Natural killer cell (primary cell): ENCODE measurements around the gene POP4. TPM values are rescaled to one million over a fixed set of nuclear protein-coding genes. Genes with fewer than 3 reads are reported as not detected.

ENCODE experiments used
- ATAC-seq, 3 donors: fragments of 150-1000 bp in 2 of 3; fragments of 200-7000 bp in 1 of 3; cut with Tn5 transposase; 1 replicate in 1 of 3; 2 replicates in 2 of 3; pipeline ENCODE4 v1.10.0; 2021; ENCODE audit warnings: mild to moderate bottlenecking in 2 of 3, moderate library complexity in 2 of 3
- DNase-seq, 2 donors: peaks; one replicate each; pipeline versions ENCODE4 v3.0.0 to v3.0.0-alpha.2; 2013 to 2021; ENCODE audit warnings: mixed read lengths in 1 of 2
- H3K27ac ChIP-seq: one replicate; pipeline ENCODE4 v1.5.1; 2013; ENCODE audit warnings: mild to moderate bottlenecking, low read length
- H3K27me3 ChIP-seq: one replicate; pipeline ENCODE4 v1.6.1; 2013; ENCODE audit warnings: low read length; ENCODE audit not compliant: control insufficient read depth, insufficient read depth
- H3K36me3 ChIP-seq: one replicate; pipeline ENCODE4 v1.6.1; 2013; ENCODE audit warnings: low read length; ENCODE audit not compliant: control insufficient read depth, insufficient read depth
- H3K4me1 ChIP-seq: one replicate; pipeline ENCODE4 v1.6.1; 2013; ENCODE audit warnings: low read length; ENCODE audit not compliant: control insufficient read depth, insufficient read depth
- H3K4me3 ChIP-seq: one replicate; pipeline ENCODE4 v1.5.1; 2013; ENCODE audit warnings: low read length
- H3K9me3 ChIP-seq: one replicate; pipeline ENCODE4 v1.6.1; 2013; ENCODE audit warnings: low read length; ENCODE audit not compliant: control insufficient read depth, insufficient read depth
- H3K27ac Mint-ChIP-seq, 2 donors: one replicate each; pipeline ENCODE4 v1.8.0; 2022; ENCODE audit warnings: mild to moderate bottlenecking in 2 of 2, mixed read lengths in 2 of 2, moderate library complexity in 1 of 2
- H3K27me3 Mint-ChIP-seq, 2 donors: one replicate each; pipeline ENCODE4 v1.8.0; 2022; ENCODE audit warnings: low read depth in 2 of 2, mixed read lengths in 2 of 2
- H3K36me3 Mint-ChIP-seq: one replicate; pipeline ENCODE4 v1.8.0; 2022; ENCODE audit warnings: mixed read lengths
- H3K4me1 Mint-ChIP-seq, 2 donors: one replicate each; pipeline ENCODE4 v1.8.0; 2022; ENCODE audit warnings: mixed read lengths in 2 of 2
- H3K4me3 Mint-ChIP-seq: one replicate; pipeline ENCODE4 v1.8.0; 2022; ENCODE audit warnings: mild to moderate bottlenecking, moderate library complexity, mixed read lengths
- H3K9me3 Mint-ChIP-seq, 2 donors: one replicate each; pipeline ENCODE4 v1.8.0; 2022; ENCODE audit warnings: mixed read lengths in 2 of 2
- WGBS: methylation state at CpG from one replicate; pipeline ENCODE4 v1.1.7; 2013; ENCODE audit warnings: missing lambda C conversion rate; ENCODE audit not compliant: insufficient coverage; 5-methylcytosine and 5-hydroxymethylcytosine counted together
- intact Hi-C: fragments of 100-400 bp; cut with micrococcal nuclease; formaldehyde crosslinking; loops from one replicate; pipeline ENCODE4 v1.14.2; 2022
- total RNA-seq, 4 donors: library from RNA; stranded (reverse); fragments of 120-200 nt in 1 of 4; gene quantifications; one replicate each; pipeline versions ENCODE4 v1.2.3 to v1.2.4, GENCODE V29; 2013 to 2022
- TF ChIP-seq, protein P1 (sequence below): fragments of 200-600 bp; IDR thresholded peaks from one replicate; pipeline ENCODE4 v1.8.0; 2022; ENCODE audit warnings: antibody characterized with exemption

Gene POP4
- total RNA-seq, 3 donors from 2014 or later (not counting 1 experiment from before 2014, with no cell fraction given), result 46.4 to 60.1 (median 46.4) TPM

DNA sequence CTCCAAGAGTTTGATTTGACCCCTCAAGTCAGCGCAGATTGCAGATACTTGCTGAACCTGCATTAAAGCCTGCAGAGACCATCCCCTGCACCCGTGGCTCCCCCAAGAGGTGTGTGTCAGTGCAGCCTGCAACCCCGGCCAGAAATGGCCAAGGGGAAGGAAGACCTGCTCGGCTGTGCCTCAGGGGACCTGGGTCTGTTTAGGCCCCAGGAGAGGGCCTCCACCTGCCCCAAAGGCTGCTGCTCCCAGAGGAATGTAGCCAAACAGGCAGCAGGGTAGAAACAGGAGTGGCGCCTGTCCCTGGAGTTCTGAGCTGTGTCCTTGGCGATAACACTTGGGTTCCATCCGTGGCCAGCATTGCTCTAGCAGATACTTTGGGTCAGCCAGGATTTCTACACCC lies 8.0 kb downstream of the POP4 start:
- Mint-ChIP-seq H3K4me3 (no peak overlapping the region), H3K36me3 (peaks cover 18% of the 10 kb centered on the region), H3K27ac (no peak overlapping the region), H3K9me3 (no peaks in the 10 kb centered on the region), H3K4me1 (peaks cover 13 to 36% of the 10 kb centered on the region in 2 donors), H3K27me3 (no peaks in the 10 kb centered on the region)
- peaks cover 16% of the 10 kb centered on the region for H3K4me1 ChIP-seq
- TF ChIP-seq, protein P1, sequence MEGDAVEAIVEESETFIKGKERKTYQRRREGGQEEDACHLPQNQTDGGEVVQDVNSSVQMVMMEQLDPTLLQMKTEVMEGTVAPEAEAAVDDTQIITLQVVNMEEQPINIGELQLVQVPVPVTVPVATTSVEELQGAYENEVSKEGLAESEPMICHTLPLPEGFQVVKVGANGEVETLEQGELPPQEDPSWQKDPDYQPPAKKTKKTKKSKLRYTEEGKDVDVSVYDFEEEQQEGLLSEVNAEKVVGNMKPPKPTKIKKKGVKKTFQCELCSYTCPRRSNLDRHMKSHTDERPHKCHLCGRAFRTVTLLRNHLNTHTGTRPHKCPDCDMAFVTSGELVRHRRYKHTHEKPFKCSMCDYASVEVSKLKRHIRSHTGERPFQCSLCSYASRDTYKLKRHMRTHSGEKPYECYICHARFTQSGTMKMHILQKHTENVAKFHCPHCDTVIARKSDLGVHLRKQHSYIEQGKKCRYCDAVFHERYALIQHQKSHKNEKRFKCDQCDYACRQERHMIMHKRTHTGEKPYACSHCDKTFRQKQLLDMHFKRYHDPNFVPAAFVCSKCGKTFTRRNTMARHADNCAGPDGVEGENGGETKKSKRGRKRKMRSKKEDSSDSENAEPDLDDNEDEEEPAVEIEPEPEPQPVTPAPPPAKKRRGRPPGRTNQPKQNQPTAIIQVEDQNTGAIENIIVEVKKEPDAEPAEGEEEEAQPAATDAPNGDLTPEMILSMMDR, result no peak
- no peak overlapping the region for H3K4me3 ChIP-seq
- DNase-seq (no peak), ATAC-seq (no peak)
- intact Hi-C loops, result loop anchor here (10.0 kb wide), 1 partner anchor 261 kb away; no protein-coding TSS in a partner anchor
- H3K27me3 ChIP-seq, result no peaks in the 10 kb centered on the region
- H3K9me3 ChIP-seq, result no peaks in the 10 kb centered on the region
- WGBS, result 92% methylated on average over 7 of the region's 7 CpGs
- H3K36me3 ChIP-seq, result peaks cover 64% of the 10 kb centered on the region
- no peak overlapping the region for H3K27ac ChIP-seq

DNA sequence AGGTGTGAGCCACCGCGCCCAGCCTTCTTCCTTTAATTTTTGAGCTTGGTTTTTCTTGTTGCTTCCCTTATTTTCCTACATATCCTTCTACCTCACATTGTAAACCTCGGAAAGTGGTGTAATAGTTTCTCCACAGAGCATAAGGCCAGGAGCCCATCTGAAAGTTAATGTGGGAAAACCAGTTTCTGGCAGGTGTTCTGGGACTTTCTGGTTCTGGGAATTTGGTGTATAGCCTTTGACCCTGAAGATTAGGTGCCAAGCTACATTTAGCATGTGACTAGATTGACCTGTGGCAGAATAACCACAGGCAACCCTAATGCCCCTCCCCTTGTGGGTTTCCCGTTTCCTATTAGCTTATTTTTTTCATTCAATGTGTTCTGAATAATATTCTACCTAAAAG lies 8.7 kb downstream of the POP4 start:
- intact Hi-C loops, result loop anchor here (10.0 kb wide), 1 partner anchor 260 kb away; no protein-coding TSS in a partner anchor
- Histone ChIP-seq H3K4me1 (peaks cover 16% of the 10 kb centered on the region), H3K9me3 (no peaks in the 10 kb centered on the region), H3K36me3 (peaks cover 57% of the 10 kb centered on the region), H3K27ac (no peak overlapping the region), H3K27me3 (no peaks in the 10 kb centered on the region), H3K4me3 (no peak overlapping the region)
- H3K27ac Mint-ChIP-seq, result no peak overlapping the region
- no peak overlapping the region for H3K4me3 Mint-ChIP-seq
- no peaks in the 10 kb centered on the region for H3K9me3 Mint-ChIP-seq
- H3K4me1 Mint-ChIP-seq, result peaks cover 14 to 35% of the 10 kb centered on the region in 2 donors
- no peaks in the 10 kb centered on the region for H3K27me3 Mint-ChIP-seq
- TF ChIP-seq, protein P1, result no peak
- no peak for ATAC-seq
- whole genome bisulfite sequencing, result 88% methylated on average over 3 of the region's 4 CpGs
- no peak for DNase-seq
- peaks cover 18% of the 10 kb centered on the region for H3K36me3 Mint-ChIP-seq

DNA sequence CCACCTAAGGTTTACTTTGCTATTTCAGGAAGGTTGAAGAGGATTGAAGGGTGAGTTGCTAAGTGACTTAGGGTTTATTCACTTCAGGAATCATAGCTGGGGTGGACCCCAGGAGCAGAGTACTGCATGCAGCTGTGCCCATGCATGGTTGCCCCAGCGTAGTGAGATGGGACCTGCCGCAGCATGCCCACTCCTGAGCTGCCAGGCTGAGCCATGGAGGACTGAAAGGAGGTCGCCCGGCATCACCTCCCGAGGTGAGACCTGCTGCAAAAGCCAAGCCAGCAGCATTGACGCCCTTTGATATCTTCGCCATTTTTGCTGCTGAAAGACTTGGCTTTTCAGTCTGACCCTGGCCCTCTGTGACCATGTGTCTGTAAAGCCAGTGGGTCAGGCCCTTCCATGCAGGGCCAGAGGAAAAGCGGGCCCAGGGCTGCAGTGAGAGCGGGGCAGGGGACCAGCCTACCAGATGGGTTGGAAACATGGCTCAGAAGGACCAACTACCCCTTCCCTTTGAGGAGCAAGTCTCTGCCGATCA lies 9.9 kb downstream of the POP4 start:
- Mint-ChIP-seq H3K4me1 (peaks cover 14 to 35% of the 10 kb centered on the region in 2 donors), H3K27ac (no peak overlapping the region)
- intact Hi-C loops, result loop anchor here (10.0 kb wide), 1 partner anchor 259 kb away; no protein-coding TSS in a partner anchor

More for the DNA sequence above, 9.9 kb downstream of the POP4 start:
- Histone ChIP-seq H3K9me3 (no peaks in the 10 kb centered on the region), H3K27me3 (no peaks in the 10 kb centered on the region), H3K4me1 (peaks cover 15% of the 10 kb centered on the region), H3K27ac (no peak overlapping the region), H3K4me3 (no peak overlapping the region), H3K36me3 (peaks cover 52% of the 10 kb centered on the region)
- WGBS, result 96% methylated on average over 10 of the region's 10 CpGs
- Mint-ChIP-seq H3K36me3 (peaks cover 18% of the 10 kb centered on the region), H3K27me3 (no peaks in the 10 kb centered on the region), H3K4me3 (no peak overlapping the region), H3K9me3 (no peaks in the 10 kb centered on the region)
- DNase-seq, result no peak
- TF ChIP-seq, protein P1, result no peak
- ATAC-seq, result no peak
